Stimulated activated CD8-positive, alpha-beta memory T cell treated with anti-CD3 and anti-CD28 coated beads, Interleukin-15, amount 100 ng/mL, for 1 hour (primary cell): Measurements from ENCODE around the gene COL25A1.

ENCODE experiments used
- DNase-seq: peaks from one replicate; pipeline ENCODE4 v3.0.0-alpha.2; 2020; ENCODE audit warnings: low read depth

Gene COL25A1

GRCh38 chr4:108852691-108853090 is 449.8 kb downstream of the COL25A1 start:
- no peak for DNase-seq

GRCh38 chr4:108851366-108851765 is 451.1 kb downstream of the COL25A1 start:
- DNase-seq = no peak

- DNase-seq = no peak
Measured at GRCh38 chr4:108850219-108850649, 452.2 kb downstream of the COL25A1 start.

GRCh38 chr4:108849611-108850168 is 452.8 kb downstream of the COL25A1 start:
- DNase-seq = no peak

- DNase-seq = no peak
Measured at GRCh38 chr4:108846568-108846967, 455.9 kb downstream of the COL25A1 start.

GRCh38 chr4:108840426-108840975 is 462.0 kb downstream of the COL25A1 start:
- DNase-seq = no peak

GRCh38 chr4:108839333-108839732 is 463.1 kb downstream of the COL25A1 start:
- DNase-seq = no peak

GRCh38 chr4:108838451-108838850 is 464.0 kb downstream of the COL25A1 start:
- no peak for DNase-seq

- no peak for DNase-seq
Measured at GRCh38 chr4:108834835-108835384, 467.5 kb downstream of the COL25A1 start.

- no peak for DNase-seq
Measured at GRCh38 chr4:108834166-108834834, 468.2 kb downstream of the COL25A1 start.

GRCh38 chr4:108833046-108833445 is 469.4 kb downstream of the COL25A1 start:
- DNase-seq = no peak

- no peak for DNase-seq
Measured at GRCh38 chr4:108831886-108832285, 470.6 kb downstream of the COL25A1 start.

- no peak for DNase-seq
Measured at GRCh38 chr4:108831291-108831690, 471.2 kb downstream of the COL25A1 start.

GRCh38 chr4:108830509-108831244 is 471.8 kb downstream of the COL25A1 start:
- no peak for DNase-seq

- no peak for DNase-seq
Measured at GRCh38 chr4:108829966-108830492, 472.4 kb downstream of the COL25A1 start.

- no peak for DNase-seq
Measured at GRCh38 chr4:108828620-108829019, 473.8 kb downstream of the COL25A1 start.

- no peak for DNase-seq
Measured at GRCh38 chr4:108825737-108826136, 476.7 kb downstream of the COL25A1 start.

GRCh38 chr4:108821351-108821930 is 481.0 kb downstream of the COL25A1 start:
- no peak for DNase-seq

- DNase-seq = no peak
Measured at GRCh38 chr4:108820492-108821350, 481.7 kb downstream of the COL25A1 start.

- no peak for DNase-seq
Measured at GRCh38 chr4:108814326-108814725, 488.1 kb downstream of the COL25A1 start.

- DNase-seq = no peak
Measured at GRCh38 chr4:108813261-108813660, 489.2 kb downstream of the COL25A1 start.
